Liver (tissue), 9 donors: ENCODE results near the gene RTP2. TPM values are rescaled to one million over a fixed set of nuclear protein-coding genes. Genes with fewer than 3 reads are reported as not detected.

Experiments used
- DNase-seq: peaks from one replicate; pipeline ENCODE4 v3.0.0-alpha.2; 2017; ENCODE audit warnings: low spot score
- H3K27ac ChIP-seq, 2 donors: one replicate each; pipeline ENCODE4 v1.7.0; 2013; ENCODE audit warnings: inconsistent platforms in 2 of 2, low read length in 2 of 2, control low read depth in 1 of 2, low read depth in 1 of 2, mild to moderate bottlenecking in 1 of 2
- H3K27me3 ChIP-seq, 4 donors: one replicate each; pipeline versions ENCODE4 v1.6.1 to v1.7.0; 2013; ENCODE audit warnings: low read length in 3 of 4, inconsistent platforms in 1 of 4, mild to moderate bottlenecking in 1 of 4, moderate library complexity in 1 of 4; ENCODE audit not compliant: control insufficient read depth in 4 of 4, insufficient read depth in 4 of 4
- H3K36me3 ChIP-seq, 4 donors: one replicate each; pipeline versions ENCODE4 v1.6.1 to v1.7.0; 2013; ENCODE audit warnings: low read length in 3 of 4, mild to moderate bottlenecking in 3 of 4, low read depth in 1 of 4, moderate library complexity in 1 of 4; ENCODE audit not compliant: control insufficient read depth in 4 of 4, insufficient read depth in 3 of 4
- H3K4me1 ChIP-seq, 4 donors: one replicate each; pipeline versions ENCODE4 v1.6.1 to v1.7.0; 2013; ENCODE audit warnings: low read length in 3 of 4, mild to moderate bottlenecking in 3 of 4, moderate library complexity in 1 of 4; ENCODE audit not compliant: control insufficient read depth in 4 of 4, insufficient read depth in 4 of 4
- H3K4me3 ChIP-seq, 3 donors: one replicate each; pipeline versions ENCODE4 v1.6.1 to v1.7.0; 2013; ENCODE audit warnings: low read length in 3 of 3, control low read depth in 1 of 3, low read depth in 1 of 3, mild to moderate bottlenecking in 1 of 3
- H3K9ac ChIP-seq, 2 donors: one replicate each; pipeline ENCODE4 v1.7.0; 2013; ENCODE audit warnings: low read length in 2 of 2, mild to moderate bottlenecking in 2 of 2, moderate library complexity in 2 of 2, control low read depth in 1 of 2, low read depth in 1 of 2
- H3K9me3 ChIP-seq, 4 donors: one replicate each; pipeline versions ENCODE4 v1.6.1 to v1.7.0; 2013; ENCODE audit warnings: low read length in 3 of 4; ENCODE audit not compliant: control insufficient read depth in 4 of 4
- ATF3 ChIP-seq: IDR thresholded peaks from 2 replicates; pipeline ENCODE4 v1.6.1; 2016; ENCODE audit warnings: antibody characterized with exemption
- EGR1 ChIP-seq, 2 donors: IDR thresholded peaks; 2 replicates each; pipeline ENCODE4 v1.6.1; 2016 to 2018; ENCODE audit warnings: antibody characterized with exemption in 2 of 2, low read depth in 2 of 2
- FOXA1 ChIP-seq: IDR thresholded peaks from 2 replicates; pipeline ENCODE4 v1.6.1; 2016; ENCODE audit warnings: antibody characterized with exemption
- FOXA2 ChIP-seq: IDR thresholded peaks from 2 replicates; pipeline ENCODE4 v1.6.1; 2016; ENCODE audit warnings: antibody characterized with exemption
- HNF4A ChIP-seq, 2 donors: conservative IDR thresholded peaks; 2 replicates each; pipeline ENCODE4 v1.6.1; 2016; ENCODE audit warnings: antibody characterized with exemption in 2 of 2, mild to moderate bottlenecking in 2 of 2
- HNF4G ChIP-seq: IDR thresholded peaks from 2 replicates; pipeline ENCODE4 v1.6.1; 2016; ENCODE audit warnings: antibody characterized with exemption
- JUND ChIP-seq, 2 donors: IDR thresholded peaks; 2 replicates each; pipeline ENCODE4 v1.6.1; 2016; ENCODE audit warnings: antibody characterized with exemption in 2 of 2
- MAX ChIP-seq: IDR thresholded peaks from 2 replicates; pipeline ENCODE4 v1.6.1; 2016; ENCODE audit warnings: antibody characterized with exemption
- RAD21 ChIP-seq, 2 donors: IDR thresholded peaks; 2 replicates each; pipeline ENCODE4 v1.6.1; 2016; ENCODE audit warnings: antibody characterized with exemption in 2 of 2, mild to moderate bottlenecking in 2 of 2
- REST ChIP-seq: IDR thresholded peaks from 2 replicates; pipeline ENCODE4 v1.6.1; 2016; ENCODE audit warnings: antibody characterized with exemption, mild to moderate bottlenecking
- SP1 ChIP-seq: IDR thresholded peaks from 2 replicates; pipeline ENCODE4 v1.6.1; 2018; ENCODE audit warnings: antibody characterized with exemption, mild to moderate bottlenecking
- TAF1 ChIP-seq: conservative IDR thresholded peaks from 2 replicates; pipeline ENCODE4 v1.6.1; 2016; ENCODE audit warnings: antibody characterized with exemption, mild to moderate bottlenecking
- ZBTB33 ChIP-seq: IDR thresholded peaks from 2 replicates; pipeline ENCODE4 v1.6.1; 2016; ENCODE audit warnings: antibody characterized with exemption
- WGBS: extraction: QIAGEN DNeasy Blood & Tissue Kit; methylation state at CpG from one replicate; pipeline ENCODE4 v1.1.7; 2013; 5-methylcytosine and 5-hydroxymethylcytosine counted together
- polyA plus RNA-seq, 2 donors: library from polyadenylated mRNA; stranded (reverse) in 1 of 2; unstranded in 1 of 2; fragments of 200-250 nt in 1 of 2; fragments of >200 nt in 1 of 2; fragmentation: Nextera tagmentation in 1 of 2; extraction: Ambion mirVana in 1 of 2; gene quantifications; one replicate each; pipeline versions ENCODE4 v1.2.1 to v1.2.3, GENCODE V29; 2013 to 2015
- total RNA-seq, 2 donors: library from RNA; depleted of rRNA; stranded (reverse); fragments of >200 nt; gene quantifications; one replicate each; pipeline ENCODE4 v1.2.3, GENCODE V29; 2014
- donor health status: healthy.
- donor health status: healthy.
- donor health status: healthy.
- donor health status: healthy.
- donor health status: healthy.

RTP2 gene
- total and polyA plus RNA-seq, 4 donors: not detected

GRCh38 chr3:187709155-187709554 lies 6.8 kb upstream of the RTP2 start:
- Histone ChIP-seq H3K36me3 (no peaks in the 10 kb centered on the region), H3K9ac (no peak overlapping the region), H3K27me3 (no peaks in the 10 kb centered on the region), H3K9me3 (no peaks in the 10 kb centered on the region), H3K27ac (no peak overlapping the region), H3K4me3 (no peak overlapping the region), H3K4me1 (peaks cover 0 to 11% (median 3%) of the 10 kb centered on the region in 4 donors)
- WGBS: 83% methylated on average over 4 of the region's 4 CpGs
- peak in 1 of 2 donors; percentile 9 for TF ChIP-seq RAD21 (IDR thresholded peaks at IDR 0.05)
- no peak for TF ChIP-seq FOXA2
- DNase-seq: no peak

- no peak for DNase-seq
- Histone ChIP-seq H3K27ac (no peak overlapping the region), H3K4me1 (peaks cover 0 to 11% (median 1%) of the 10 kb centered on the region in 4 donors), H3K27me3 (no peaks in the 10 kb centered on the region), H3K36me3 (no peaks in the 10 kb centered on the region), H3K9ac (no peak overlapping the region), H3K9me3 (no peaks in the 10 kb centered on the region), H3K4me3 (no peak overlapping the region)
- TF ChIP-seq HNF4G (no peak), HNF4A (conservative IDR thresholded peaks at IDR 0.05) (peak in 1 of 2 donors; percentile 7)
Measured at GRCh38 chr3:187708696-187709095, 6.3 kb upstream of the RTP2 start.

GRCh38 chr3:187706971-187707370 lies 4.6 kb upstream of the RTP2 start:
- Histone ChIP-seq H3K9ac (no peak overlapping the region), H3K9me3 (no peaks in the 10 kb centered on the region), H3K4me1 (peaks cover 0 to 8% (median 1%) of the 10 kb centered on the region in 4 donors), H3K27ac (no peak overlapping the region), H3K4me3 (no peak overlapping the region), H3K27me3 (no peaks in the 10 kb centered on the region), H3K36me3 (no peaks in the 10 kb centered on the region)
- TF ChIP-seq FOXA1 (no peak), MAX (no peak), ZBTB33 (no peak), ATF3 (no peak), FOXA2 (no peak), SP1 (no peak), RAD21 (IDR thresholded peaks at IDR 0.05) (no peak), REST (no peak), JUND (IDR thresholded peaks at IDR 0.05) (no peak), TAF1 (no peak), EGR1 (IDR thresholded peaks at IDR 0.05; ENCODE audit: low read depth in 2 of 2) (no peak), HNF4A (conservative IDR thresholded peaks at IDR 0.05) (no peak)
- 92% methylated on average over 2 of the region's 2 CpGs for WGBS
- DNase-seq: no peak
